ENCODE measurements around the gene APBA1. TPM values are rescaled to one million over a fixed set of nuclear protein-coding genes. Genes with fewer than 3 reads are reported as not detected.

The APBA1 gene
- total and polyA plus RNA-seq, 4 experiments from 2014 or later = 0.83 to 2.0 (median 0.90) TPM; not detected in 1

DNA sequence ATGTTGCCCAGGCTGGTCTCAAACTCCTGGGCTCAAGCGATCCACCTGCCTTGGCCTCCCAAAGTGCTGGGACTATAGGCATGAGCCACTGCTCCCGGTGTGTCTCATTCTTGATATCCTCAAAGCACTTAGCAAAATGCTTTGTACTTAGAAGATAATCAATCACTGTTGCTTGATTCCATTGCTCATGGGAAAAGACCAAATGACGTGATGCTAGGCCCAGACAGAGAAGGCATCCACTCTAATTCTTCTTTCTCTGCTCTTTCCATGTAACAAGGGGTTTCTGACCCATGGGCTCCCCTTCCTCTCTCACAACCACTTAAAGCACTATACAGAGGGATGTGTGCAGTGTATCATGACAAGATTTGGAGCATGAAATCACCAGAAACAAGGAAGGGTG, 83.0 kb downstream of the APBA1 start:
- Histone ChIP-seq H3K36me3 (ENCODE audit: insufficient read depth, low read length) (no peaks in the 10 kb centered on the region), H3K4me1 (ENCODE audit: insufficient read depth, low read length) (no peaks in the 10 kb centered on the region), H3K4me3 (ENCODE audit: low read length in 2 of 2) (no peak overlapping the region), H3K27ac (ENCODE audit: low read depth, low read length) (no peak overlapping the region), H3K27me3 (ENCODE audit: insufficient read depth, low read length) (no peaks in the 10 kb centered on the region), H3K9me3 (ENCODE audit: control insufficient read depth in 1 of 2, low read length in 2 of 2) (no peaks in the 10 kb centered on the region)
- Mint-ChIP-seq H3K27me3 (peaks cover 0 to 6% of the 10 kb centered on the region in 2 donors), H3K27ac (no peak overlapping the region), H3K4me3 (no peak overlapping the region), H3K4me1 (no peaks in the 10 kb centered on the region), H3K36me3 (no peaks in the 10 kb centered on the region), H3K9me3 (peaks cover 0 to 4% (median 0%) of the 10 kb centered on the region in 8 donors)
- DNase-seq = no peak
- POLR2A ChIA-PET (ENCODE audit: partially characterized antibody) = no interaction called here
- intact Hi-C loops (cut with micrococcal nuclease) = no loop called here
- CTCF ChIA-PET (ENCODE audit: partially characterized antibody) = no interaction called here

DNA sequence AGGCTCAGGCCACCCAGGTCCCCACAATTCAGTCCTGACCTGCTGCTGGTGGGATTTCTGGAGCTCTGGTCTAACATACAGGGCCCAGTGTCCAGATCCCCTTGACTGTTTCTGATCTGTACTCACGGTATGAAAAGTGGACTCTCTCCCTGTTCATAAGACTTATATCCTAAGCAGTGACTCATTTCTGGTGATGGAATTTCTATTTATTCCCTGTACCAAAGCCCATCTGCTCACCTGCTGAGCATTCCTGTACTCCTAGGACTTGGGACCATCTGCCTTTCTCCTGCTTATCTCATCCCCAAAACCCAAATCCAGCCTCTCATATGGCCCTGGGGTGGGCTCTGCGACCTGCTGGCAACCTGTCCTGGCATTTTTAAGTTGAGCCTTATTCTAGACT, 86.6 kb downstream of the APBA1 start:
- DNase-seq = no peak
- ChIA-PET POLR2A (ENCODE audit: partially characterized antibody) (no interaction called here), CTCF (ENCODE audit: partially characterized antibody) (no interaction called here)
- Mint-ChIP-seq H3K9me3 (no peaks in the 10 kb centered on the region), H3K27ac (no peak overlapping the region), H3K27me3 (peaks cover 0 to 3% of the 10 kb centered on the region in 2 donors), H3K36me3 (no peaks in the 10 kb centered on the region), H3K4me1 (peaks cover 0 to 2% (median 0%) of the 10 kb centered on the region in 4 donors), H3K4me3 (no peak overlapping the region)
- intact Hi-C loops (cut with micrococcal nuclease) = no loop called here
- H3K4me1 ChIP-seq (ENCODE audit: insufficient read depth, low read length) = no peaks in the 10 kb centered on the region
- H3K27me3 ChIP-seq (ENCODE audit: insufficient read depth, low read length) = no peaks in the 10 kb centered on the region
- no peak overlapping the region for H3K4me3 ChIP-seq (ENCODE audit: low read length in 2 of 2)
- no peaks in the 10 kb centered on the region for H3K9me3 ChIP-seq (ENCODE audit: control insufficient read depth in 1 of 2, low read length in 2 of 2)
- H3K36me3 ChIP-seq (ENCODE audit: insufficient read depth, low read length) = no peaks in the 10 kb centered on the region
- H3K27ac ChIP-seq (ENCODE audit: low read depth, low read length) = no peak overlapping the region

DNA sequence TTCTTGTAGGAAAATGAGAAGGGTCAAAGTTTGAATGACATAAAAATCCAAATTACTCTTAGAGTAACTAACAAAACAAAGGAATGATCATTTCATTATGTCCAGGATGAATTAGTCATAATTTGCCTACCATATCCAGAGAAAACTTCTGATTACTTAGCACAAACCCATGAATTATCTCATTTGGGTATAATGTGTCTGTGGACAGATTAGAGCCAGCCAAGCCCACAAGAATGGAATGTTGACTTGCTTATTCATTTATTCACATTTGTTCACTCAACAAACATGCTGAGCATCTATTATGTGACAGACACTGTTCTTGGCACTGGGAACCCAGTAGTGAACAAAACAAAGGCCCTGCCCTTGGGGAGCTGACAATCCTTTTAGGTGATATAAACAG, 87.4 kb downstream of the APBA1 start:
- intact Hi-C loops (cut with micrococcal nuclease) = no loop called here
- no peak for DNase-seq
- no peak overlapping the region for H3K4me3 Mint-ChIP-seq
- CTCF ChIA-PET (ENCODE audit: partially characterized antibody) = no interaction called here
- Histone ChIP-seq H3K9me3 (ENCODE audit: control insufficient read depth in 1 of 2, low read length in 2 of 2) (no peaks in the 10 kb centered on the region), H3K27ac (ENCODE audit: low read depth, low read length) (no peak overlapping the region), H3K27me3 (ENCODE audit: insufficient read depth, low read length) (no peaks in the 10 kb centered on the region), H3K36me3 (ENCODE audit: insufficient read depth, low read length) (no peaks in the 10 kb centered on the region), H3K4me3 (ENCODE audit: low read length in 2 of 2) (no peak overlapping the region), H3K4me1 (ENCODE audit: insufficient read depth, low read length) (no peaks in the 10 kb centered on the region)
- no peaks in the 10 kb centered on the region for H3K9me3 Mint-ChIP-seq
- peaks cover 0 to 2% (median 0%) of the 10 kb centered on the region in 4 donors for H3K4me1 Mint-ChIP-seq
- H3K36me3 Mint-ChIP-seq = no peaks in the 10 kb centered on the region
- POLR2A ChIA-PET (ENCODE audit: partially characterized antibody) = no interaction called here
- peaks cover 0 to 3% of the 10 kb centered on the region in 2 donors for H3K27me3 Mint-ChIP-seq
- no peak overlapping the region for H3K27ac Mint-ChIP-seq

DNA sequence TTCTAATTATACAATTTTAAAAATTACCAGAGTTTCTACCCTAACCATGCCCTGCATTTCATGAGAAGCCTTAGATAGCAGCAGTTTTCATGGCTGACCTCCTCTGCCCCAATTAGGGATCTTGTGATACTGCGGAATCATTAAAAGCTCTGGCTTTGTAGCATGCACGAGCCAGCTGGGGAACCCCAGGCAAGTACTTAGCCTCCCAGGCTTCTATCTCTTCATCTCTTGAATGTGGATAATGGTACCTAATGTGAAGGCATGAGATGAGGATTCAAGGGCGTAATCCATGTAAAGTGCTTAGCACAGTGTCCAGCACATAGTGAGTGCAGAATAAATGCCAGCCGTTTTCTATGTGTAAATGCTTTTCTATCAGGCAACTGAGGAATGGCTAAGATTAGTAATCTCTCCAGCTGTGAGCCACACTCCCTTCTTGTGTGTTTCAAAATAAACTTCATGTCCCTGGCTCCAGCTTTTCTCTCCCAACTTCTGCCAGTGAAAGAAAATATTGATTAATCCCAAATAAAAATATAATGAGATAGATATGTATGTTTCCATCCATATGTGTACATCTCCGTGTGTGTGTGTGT, 88.4 kb downstream of the APBA1 start:
- H3K36me3 ChIP-seq (ENCODE audit: insufficient read depth, low read length) = no peaks in the 10 kb centered on the region
- no peaks in the 10 kb centered on the region for H3K9me3 ChIP-seq (ENCODE audit: control insufficient read depth in 1 of 2, low read length in 2 of 2)
- Mint-ChIP-seq H3K27me3 (peaks cover 0 to 3% of the 10 kb centered on the region in 2 donors), H3K4me1 (peaks cover 0 to 2% (median 0%) of the 10 kb centered on the region in 4 donors), H3K27ac (no peak overlapping the region), H3K9me3 (no peaks in the 10 kb centered on the region), H3K36me3 (no peaks in the 10 kb centered on the region), H3K4me3 (no peak overlapping the region)
- H3K4me1 ChIP-seq (ENCODE audit: insufficient read depth, low read length) = no peaks in the 10 kb centered on the region
- no peak overlapping the region for H3K27ac ChIP-seq (ENCODE audit: low read depth, low read length)
- no peak for DNase-seq
- intact Hi-C loops (cut with micrococcal nuclease) = no loop called here
- no peaks in the 10 kb centered on the region for H3K27me3 ChIP-seq (ENCODE audit: insufficient read depth, low read length)
- no peak overlapping the region for H3K4me3 ChIP-seq (ENCODE audit: low read length in 2 of 2)
- ChIA-PET CTCF (ENCODE audit: partially characterized antibody) (interaction anchor here (0.8 kb wide), 1 partner anchor 18 kb away, joined by 3 read pairs; no protein-coding TSS in a partner anchor), POLR2A (ENCODE audit: partially characterized antibody) (no interaction called here)

DNA sequence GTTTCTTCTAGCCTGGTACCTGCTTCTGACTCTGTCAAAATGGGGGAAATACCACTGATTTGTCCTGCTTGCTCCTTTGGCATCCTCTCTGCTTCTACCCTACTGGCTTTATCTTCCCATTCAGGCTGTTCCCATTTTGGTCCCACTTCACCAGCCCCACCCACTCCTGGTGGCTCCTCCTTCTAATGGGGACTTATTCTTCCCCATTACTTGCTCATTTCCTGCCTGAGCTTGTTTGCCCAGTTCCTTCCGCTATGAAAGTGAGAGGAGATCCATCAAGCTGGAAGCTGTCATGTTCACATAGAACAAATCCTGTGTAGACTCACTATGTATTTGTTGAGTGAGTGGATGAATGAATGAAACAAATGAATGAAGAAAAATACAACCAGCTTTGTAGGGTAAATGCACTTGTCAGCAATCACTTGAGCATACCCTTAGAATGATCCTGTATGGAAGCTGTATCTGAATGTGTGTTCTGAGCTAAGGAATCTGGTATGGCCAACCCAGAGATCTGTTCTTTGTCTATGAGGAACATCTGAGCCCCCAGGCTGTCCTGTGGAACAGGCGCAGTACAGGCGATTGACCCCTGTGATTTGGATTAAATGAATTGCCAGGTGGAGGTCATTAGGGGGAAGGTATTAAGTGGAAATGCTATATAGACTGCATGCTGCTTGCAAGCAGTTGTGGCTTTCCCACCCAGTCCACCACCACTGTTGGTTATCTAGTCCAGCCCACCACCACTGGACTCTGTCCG, 89.5 kb downstream of the APBA1 start:
- H3K36me3 ChIP-seq (ENCODE audit: insufficient read depth, low read length) = no peaks in the 10 kb centered on the region
- H3K36me3 Mint-ChIP-seq = no peaks in the 10 kb centered on the region
- no peak overlapping the region for H3K27ac Mint-ChIP-seq
- peaks cover 0 to 2% (median 0%) of the 10 kb centered on the region in 4 donors for H3K4me1 Mint-ChIP-seq
- H3K27me3 Mint-ChIP-seq = peaks cover 0 to 4% of the 10 kb centered on the region in 2 donors
- no peaks in the 10 kb centered on the region for H3K9me3 Mint-ChIP-seq
- no peak overlapping the region for H3K4me3 ChIP-seq (ENCODE audit: low read length in 2 of 2)
- H3K4me3 Mint-ChIP-seq = no peak overlapping the region
- H3K27ac ChIP-seq (ENCODE audit: low read depth, low read length) = no peak overlapping the region
- ChIA-PET POLR2A (ENCODE audit: partially characterized antibody) (no interaction called here), CTCF (ENCODE audit: partially characterized antibody) (no interaction called here)
- no peaks in the 10 kb centered on the region for H3K9me3 ChIP-seq (ENCODE audit: control insufficient read depth in 1 of 2, low read length in 2 of 2)
- H3K27me3 ChIP-seq (ENCODE audit: insufficient read depth, low read length) = no peaks in the 10 kb centered on the region
- intact Hi-C loops (cut with micrococcal nuclease) = no loop called here
- no peak for DNase-seq
- H3K4me1 ChIP-seq (ENCODE audit: insufficient read depth, low read length) = no peaks in the 10 kb centered on the region

DNA sequence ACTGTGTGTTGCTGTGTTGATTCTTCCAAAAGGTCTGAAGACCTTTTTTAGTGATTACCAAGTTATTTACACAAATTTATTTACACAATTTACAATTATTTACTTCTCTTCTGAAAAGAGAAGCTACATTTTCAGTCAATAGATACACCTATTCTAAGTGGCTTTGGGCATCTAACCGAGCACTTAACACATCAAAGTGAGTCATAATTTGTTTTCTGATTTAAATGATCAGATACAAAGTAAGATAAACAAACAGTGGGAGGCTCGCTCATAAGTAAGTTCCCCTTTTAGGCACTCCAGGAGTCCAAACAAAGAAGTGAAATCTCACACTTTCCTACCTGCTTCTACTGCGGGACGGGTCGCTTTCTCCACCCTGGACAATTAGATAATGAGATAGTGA, 90.2 kb downstream of the APBA1 start:
- H3K4me1 Mint-ChIP-seq = peaks cover 0 to 2% (median 0%) of the 10 kb centered on the region in 4 donors
- Histone ChIP-seq H3K27me3 (ENCODE audit: insufficient read depth, low read length) (no peaks in the 10 kb centered on the region), H3K9me3 (ENCODE audit: control insufficient read depth in 1 of 2, low read length in 2 of 2) (no peaks in the 10 kb centered on the region), H3K4me3 (ENCODE audit: low read length in 2 of 2) (no peak overlapping the region), H3K36me3 (ENCODE audit: insufficient read depth, low read length) (no peaks in the 10 kb centered on the region), H3K4me1 (ENCODE audit: insufficient read depth, low read length) (no peaks in the 10 kb centered on the region), H3K27ac (ENCODE audit: low read depth, low read length) (no peak overlapping the region)
- ChIA-PET POLR2A (ENCODE audit: partially characterized antibody) (no interaction called here), CTCF (ENCODE audit: partially characterized antibody) (no interaction called here)
- no peak overlapping the region for H3K4me3 Mint-ChIP-seq
- no peaks in the 10 kb centered on the region for H3K9me3 Mint-ChIP-seq
- no peak overlapping the region for H3K27ac Mint-ChIP-seq
- peaks cover 0 to 2% of the 10 kb centered on the region in 2 donors for H3K27me3 Mint-ChIP-seq
- intact Hi-C loops (cut with micrococcal nuclease) = no loop called here
- H3K36me3 Mint-ChIP-seq = no peaks in the 10 kb centered on the region
- DNase-seq = no peak

DNA sequence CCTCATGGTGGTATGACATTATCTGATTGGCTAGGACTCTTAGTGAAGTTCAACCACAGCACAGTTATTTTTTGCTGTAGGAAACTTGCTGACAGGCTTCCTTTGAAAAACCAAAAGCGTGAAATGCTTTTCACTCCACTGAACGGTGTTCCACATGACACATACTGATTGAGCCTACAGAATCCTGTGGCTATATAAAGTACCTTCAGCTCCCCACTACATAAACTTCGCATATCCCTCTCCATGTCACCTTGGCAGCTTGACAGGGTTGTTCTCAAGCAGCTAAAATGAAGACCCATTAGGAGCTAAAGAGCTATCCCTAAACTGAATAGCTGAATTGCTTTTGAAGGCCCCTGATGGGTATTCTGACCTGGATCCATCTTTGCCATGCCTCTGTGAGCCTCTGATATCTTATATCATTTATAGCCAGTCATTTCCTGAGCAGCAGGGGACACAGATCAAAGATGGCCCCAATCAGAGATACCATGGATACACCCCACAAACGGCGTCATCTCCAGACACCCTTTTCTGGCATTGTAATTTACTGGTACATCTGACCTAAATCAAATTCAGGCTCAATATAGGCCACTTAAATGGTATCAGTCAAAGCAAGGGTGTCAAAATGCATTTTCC, 91.5 kb downstream of the APBA1 start:
- Histone ChIP-seq H3K4me3 (ENCODE audit: low read length in 2 of 2) (no peak overlapping the region), H3K36me3 (ENCODE audit: insufficient read depth, low read length) (no peaks in the 10 kb centered on the region), H3K9me3 (ENCODE audit: control insufficient read depth in 1 of 2, low read length in 2 of 2) (no peaks in the 10 kb centered on the region), H3K27me3 (ENCODE audit: insufficient read depth, low read length) (no peaks in the 10 kb centered on the region), H3K4me1 (ENCODE audit: insufficient read depth, low read length) (no peaks in the 10 kb centered on the region), H3K27ac (ENCODE audit: low read depth, low read length) (no peak overlapping the region)
- H3K9me3 Mint-ChIP-seq = peaks cover 0 to 3% (median 0%) of the 10 kb centered on the region in 8 donors
- H3K4me3 Mint-ChIP-seq = no peak overlapping the region
- no peaks in the 10 kb centered on the region for H3K36me3 Mint-ChIP-seq
- no peak overlapping the region for H3K27ac Mint-ChIP-seq
- intact Hi-C loops (cut with micrococcal nuclease) = no loop called here
- ChIA-PET POLR2A (ENCODE audit: partially characterized antibody) (no interaction called here), CTCF (ENCODE audit: partially characterized antibody) (no interaction called here)
- H3K4me1 Mint-ChIP-seq = peaks cover 0 to 2% (median 0%) of the 10 kb centered on the region in 4 donors
- no peak for DNase-seq
- H3K27me3 Mint-ChIP-seq = peaks cover 0 to 2% of the 10 kb centered on the region in 2 donors
